Embryonic facial prominence (tissue), 1 donor: Measurements from ENCODE around the gene GTPBP10.
"Not testable (repeated sequence)": the region's sequence is repeated elsewhere in the genome, so short reads cannot be mapped to it uniquely, and the experiment has no call there.

Experiments
- DNase-seq: peaks from one replicate; pipeline ENCODE4 v3.0.0-alpha.2; 2016; ENCODE audit errors: extremely low spot score

GTPBP10 gene, protein sequence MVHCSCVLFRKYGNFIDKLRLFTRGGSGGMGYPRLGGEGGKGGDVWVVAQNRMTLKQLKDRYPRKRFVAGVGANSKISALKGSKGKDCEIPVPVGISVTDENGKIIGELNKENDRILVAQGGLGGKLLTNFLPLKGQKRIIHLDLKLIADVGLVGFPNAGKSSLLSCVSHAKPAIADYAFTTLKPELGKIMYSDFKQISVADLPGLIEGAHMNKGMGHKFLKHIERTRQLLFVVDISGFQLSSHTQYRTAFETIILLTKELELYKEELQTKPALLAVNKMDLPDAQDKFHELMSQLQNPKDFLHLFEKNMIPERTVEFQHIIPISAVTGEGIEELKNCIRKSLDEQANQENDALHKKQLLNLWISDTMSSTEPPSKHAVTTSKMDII

GRCh38 chr7:90346336-90347125 is at the start of gene GTPBP10:
TSS of gene GTPBP10 (plus strand) at chr7:90346716. CDS start at chr7:90346742, 26 bp downstream.
- peak; percentile 91 for DNase-seq

- no peak for DNase-seq
Measured at GRCh38 chr7:90298145-90299038, 48.1 kb upstream of the GTPBP10 start.

DNA sequence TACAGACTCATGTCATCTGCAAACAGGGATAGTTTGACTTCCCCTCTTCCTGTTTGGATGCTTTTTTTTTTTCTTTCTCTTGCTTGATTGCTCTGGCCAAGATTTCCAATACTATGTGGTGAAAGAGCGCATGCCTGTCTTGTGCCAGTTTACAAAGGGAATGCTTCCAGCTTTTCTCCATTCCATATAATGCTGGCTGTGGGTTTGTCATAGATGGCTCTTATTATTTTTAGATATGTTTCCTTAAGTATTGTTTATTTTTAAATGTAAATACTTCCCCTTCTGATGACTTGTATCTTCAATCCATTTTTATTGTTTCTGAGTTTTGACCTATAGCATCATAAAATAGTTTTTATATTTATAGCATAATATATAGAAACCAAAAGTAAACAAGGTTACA is 43.3 kb upstream of the GTPBP10 start:
- DNase-seq: no peak

GRCh38 chr7:90309872-90310271 is 36.6 kb upstream of the GTPBP10 start:
- DNase-seq: no peak

DNA sequence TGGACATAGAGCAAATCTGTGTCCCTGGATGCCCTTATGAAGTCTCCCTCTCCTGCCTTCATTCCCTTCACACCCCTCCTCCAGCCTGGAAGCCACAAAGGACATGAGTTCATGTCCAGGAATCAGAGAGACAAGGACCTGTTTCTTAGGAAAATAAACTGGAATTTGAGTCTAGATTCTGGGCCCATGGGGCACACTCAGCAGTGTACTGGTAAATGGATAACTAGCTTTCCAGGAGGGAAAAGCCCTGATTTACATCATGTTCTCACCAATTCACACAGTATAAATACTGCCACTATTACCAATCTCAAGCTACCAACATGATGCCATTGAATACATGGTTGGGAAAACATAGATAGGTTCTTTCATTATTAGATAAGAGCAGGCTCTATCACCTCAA is 35.3 kb upstream of the GTPBP10 start:
- DNase-seq: no peak

DNA sequence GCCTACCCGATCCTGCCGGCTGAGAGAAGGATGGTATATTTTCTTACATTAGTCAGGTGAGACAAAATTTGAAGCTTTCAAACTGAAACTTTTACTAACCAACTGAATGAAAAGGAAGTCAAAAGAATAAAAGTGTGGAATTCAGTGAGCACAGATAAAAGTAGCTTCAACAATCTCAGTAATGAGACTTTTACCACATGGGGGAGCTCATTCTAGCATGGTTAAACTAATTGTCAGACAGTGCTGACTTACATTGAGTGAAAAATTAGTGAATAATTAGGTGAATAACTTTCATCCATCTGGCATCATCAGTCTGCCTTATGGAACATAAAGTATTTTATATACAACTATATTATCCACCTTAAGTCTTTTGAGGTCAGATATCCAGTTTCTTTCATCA is 33.8 kb upstream of the GTPBP10 start:
- DNase-seq: no peak

DNA sequence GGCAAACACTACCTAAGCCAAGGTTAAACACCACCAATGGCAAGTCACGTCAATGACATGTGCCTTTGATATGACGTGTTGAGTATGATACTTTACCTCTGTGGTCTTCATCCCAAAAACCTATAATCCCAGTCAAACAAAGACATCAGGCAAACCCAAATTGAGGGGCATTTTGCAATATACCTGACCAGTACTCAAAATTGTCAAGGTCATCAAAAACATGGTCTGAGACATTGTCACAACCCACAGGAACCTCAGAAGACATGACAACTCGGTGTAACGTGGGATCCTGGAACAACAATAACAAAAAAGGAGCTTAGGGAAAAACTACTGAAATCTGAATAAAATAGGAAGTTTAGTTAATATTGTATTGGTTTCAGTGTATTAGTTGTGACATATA is 32.6 kb upstream of the GTPBP10 start:
- DNase-seq: no peak

GRCh38 chr7:90320014-90320413 is 26.5 kb upstream of the GTPBP10 start:
- DNase-seq: no peak

- DNase-seq: no peak
Measured at GRCh38 chr7:90320418-90320800, 26.1 kb upstream of the GTPBP10 start.

DNA sequence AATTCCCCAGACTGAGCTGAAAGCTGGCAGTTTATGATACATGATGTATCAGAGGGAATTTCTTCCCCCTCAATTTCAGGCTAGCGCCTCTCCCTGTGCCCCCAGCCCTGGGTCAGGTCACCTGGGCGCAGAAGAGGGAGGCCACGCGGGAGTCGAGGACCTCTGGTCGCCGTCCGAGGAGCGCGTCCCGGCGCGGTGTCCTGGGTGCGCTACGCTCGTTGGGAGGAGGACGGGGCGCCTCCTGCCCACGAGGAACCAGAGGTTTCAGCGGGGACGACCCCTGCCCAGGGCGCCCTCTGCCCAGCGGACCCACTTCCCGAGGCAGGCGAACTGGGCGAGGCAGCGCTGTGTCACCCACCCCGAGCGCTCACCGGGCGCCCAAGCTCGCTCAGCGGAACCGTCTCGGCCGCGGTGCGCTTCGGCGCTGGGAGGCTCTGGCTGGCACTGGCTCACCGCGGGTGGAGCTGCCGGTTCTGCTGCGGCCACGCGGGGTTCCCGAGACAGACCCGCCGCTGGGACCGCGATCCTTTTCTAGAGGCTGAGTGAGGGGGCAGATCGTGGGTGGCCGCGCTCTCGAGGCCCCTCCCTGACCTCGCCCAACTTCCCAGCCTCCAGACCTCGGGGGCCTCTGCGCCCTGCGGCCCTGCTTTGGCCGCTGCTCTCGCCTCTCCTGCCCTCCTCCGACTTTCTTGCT is 25.6 kb upstream of the GTPBP10 start, which contains the start of gene FAM237B:
TSS of gene FAM237B (minus strand) at position 504 of the 694 bp plus-strand sequence. CDS start 1,556 bp downstream, outside the sequence.
- no peak for DNase-seq

DNA sequence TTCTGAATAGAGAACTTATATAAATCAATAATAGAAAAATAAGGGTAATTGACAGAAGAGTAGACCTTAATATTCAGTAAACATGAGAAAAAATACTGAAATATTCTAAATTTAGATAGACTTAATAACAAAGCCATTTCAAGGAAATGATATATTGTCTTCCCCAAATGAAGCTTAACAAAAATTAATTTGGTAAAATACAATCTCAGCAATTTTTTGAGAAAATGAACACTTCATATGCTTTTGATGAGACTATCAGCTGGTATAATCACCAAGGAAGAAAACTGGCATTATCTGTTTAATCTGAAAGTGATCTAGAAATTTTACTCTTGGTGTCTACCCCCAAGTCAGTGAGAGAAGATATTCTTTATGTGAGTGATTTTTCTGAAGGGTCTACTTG is 23.7 kb upstream of the GTPBP10 start:
- no peak for DNase-seq

- no peak for DNase-seq
Measured at GRCh38 chr7:90326500-90326899, 20.0 kb upstream of the GTPBP10 start.

DNA sequence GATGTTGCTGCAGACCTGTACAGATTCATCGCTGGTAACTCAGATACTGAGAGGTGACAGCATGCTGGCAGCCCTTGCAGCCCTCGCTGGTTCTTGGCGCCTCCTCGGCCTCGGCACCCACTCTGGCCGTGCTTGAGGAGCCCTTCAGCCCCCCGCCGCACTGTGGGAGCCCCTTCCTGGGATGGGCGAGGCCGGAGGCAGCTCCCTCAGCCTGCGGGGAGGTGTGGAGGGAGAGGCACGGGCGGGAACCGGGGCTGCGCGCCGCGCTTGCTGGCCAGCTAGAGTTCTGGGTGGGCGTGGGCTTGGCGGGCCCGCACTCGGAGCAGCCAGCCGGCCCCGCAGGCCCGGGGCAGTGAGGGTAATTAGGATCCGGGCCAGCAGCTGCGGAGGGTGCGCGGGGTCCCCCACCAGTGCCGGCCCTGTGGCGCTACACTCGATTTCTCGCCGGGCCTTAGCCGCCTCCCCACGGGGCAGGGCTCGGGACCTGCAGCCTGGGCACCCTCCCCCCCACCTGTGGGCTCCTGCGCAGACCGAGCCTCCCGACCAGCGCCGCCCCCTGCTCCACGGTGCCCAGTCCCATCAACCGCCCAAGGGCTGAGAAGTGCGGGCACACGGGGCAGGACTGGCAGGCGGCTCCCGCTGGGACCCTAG is 12.2 kb upstream of the GTPBP10 start:
- no peak for DNase-seq

DNA sequence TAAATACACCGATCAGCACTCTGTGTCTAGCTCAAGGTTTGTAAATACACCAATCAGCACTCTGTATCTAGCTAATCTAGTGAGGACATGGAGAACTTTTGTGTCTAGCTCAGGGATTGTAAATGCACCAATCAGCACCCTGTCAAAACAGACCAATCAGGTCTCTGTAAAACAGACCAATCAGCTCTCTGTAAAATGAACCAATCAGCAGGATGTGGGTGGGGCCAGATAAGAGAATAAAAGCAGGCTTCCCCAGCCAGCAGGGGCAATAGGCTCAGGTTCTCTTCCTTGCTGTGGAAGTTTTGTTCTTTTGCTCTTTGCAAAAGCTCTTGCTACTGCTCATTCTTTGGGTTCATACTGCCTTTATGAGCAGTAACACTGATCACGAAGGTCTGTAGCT is 11.6 kb upstream of the GTPBP10 start:
- not testable (repeated sequence) for DNase-seq

DNA sequence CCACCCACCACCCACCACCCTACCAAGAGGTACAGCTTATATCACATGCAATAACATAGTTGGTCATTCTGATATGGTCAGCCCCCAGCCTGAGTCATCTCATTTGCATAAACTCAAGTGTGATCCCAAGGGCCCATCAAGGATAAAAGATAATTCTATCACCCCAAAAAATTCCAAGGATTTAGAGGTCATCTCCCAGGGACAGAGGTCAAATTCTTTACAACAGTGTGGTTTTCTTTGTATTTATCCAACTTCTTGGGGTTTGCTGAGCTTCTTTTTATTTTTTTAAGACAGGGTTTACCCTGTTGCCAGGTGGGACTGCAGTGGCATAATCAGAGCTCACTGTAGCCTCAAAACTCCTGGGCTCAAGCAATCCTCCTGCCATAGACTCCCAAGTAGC is 9.4 kb upstream of the GTPBP10 start:
- no peak for DNase-seq

GRCh38 chr7:90345016-90345415 is 1.5 kb upstream of the GTPBP10 start:
- DNase-seq: no peak

DNA sequence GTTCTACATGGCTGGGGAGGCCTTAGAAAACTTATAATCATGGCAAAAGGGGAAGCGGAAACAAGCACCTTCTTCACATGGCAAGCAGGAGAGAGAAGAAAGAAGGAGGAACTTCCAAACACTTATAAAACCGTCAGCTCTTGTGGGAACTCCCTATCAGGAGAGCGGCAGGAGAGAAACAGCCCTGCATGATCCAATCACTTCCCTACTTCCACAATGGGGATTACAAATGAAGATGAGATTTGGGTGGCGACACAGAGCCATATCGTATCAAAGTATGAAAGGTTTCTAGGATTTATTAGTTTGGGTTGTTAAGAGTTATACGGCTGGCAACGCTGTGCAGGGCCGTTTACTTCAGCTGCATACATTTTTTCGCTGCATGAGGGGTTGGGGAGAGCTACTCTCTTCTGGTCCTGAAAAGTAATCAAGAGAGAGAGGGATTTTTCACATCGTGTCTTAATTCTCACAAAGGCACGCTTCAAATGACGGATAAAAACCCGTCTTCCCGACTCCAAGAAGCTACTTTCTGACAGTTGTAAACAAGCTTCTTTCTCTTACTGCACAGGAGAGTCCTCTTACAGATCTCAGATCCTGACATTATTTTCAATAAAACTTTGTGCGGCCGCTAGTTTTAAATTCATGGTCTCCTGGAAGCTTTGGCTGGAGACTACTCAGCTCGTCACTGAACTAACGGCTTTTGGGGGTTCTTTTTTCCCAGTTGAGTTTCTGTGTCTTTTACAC is 751 bp upstream of the GTPBP10 start:
- DNase-seq: peak; percentile 9

- no peak for DNase-seq
Measured at GRCh38 chr7:90347759-90348158, 1.2 kb downstream of the GTPBP10 start.

GRCh38 chr7:90349305-90349704 is 2.8 kb downstream of the GTPBP10 start:
- no peak for DNase-seq

- not testable (repeated sequence) for DNase-seq
Measured at GRCh38 chr7:90350032-90350431, 3.5 kb downstream of the GTPBP10 start.
